Measurements from ENCODE around the gene FGD3. TPM values are rescaled to one million over a fixed set of nuclear protein-coding genes. Genes with fewer than 3 reads are reported as not detected.

Gene FGD3
- total RNA-seq, 4 donors from 2014 or later, result 0.29 to 4.9 (median 2.9) TPM

DNA sequence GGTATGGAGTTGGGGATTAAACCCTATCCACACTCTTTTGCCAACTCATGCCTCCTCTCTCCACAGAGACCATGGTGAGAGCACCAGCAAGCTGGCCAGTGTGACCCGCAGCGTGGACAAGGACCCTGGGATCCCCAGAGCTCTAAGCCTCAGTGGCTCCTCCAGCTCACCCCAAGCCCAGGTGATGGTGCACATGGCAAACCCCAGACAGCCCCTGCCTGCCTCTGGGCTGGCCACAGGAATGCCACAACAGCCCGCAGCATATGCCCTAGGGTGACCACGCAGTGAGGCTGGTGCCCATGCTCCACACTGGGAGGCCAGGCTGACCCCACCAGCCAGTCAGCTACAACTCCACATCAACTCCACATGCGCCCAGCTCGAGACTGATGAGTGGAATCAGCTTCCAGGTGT lies 137.2 kb downstream of the FGD3 start:
- no peak overlapping the region for H3K4me3 ChIP-seq
- H3K36me3 ChIP-seq, result no peaks in the 10 kb centered on the region
- DNase-seq, result peak in 1 of 2 donors; percentile 8
- no peaks in the 10 kb centered on the region for H3K27me3 ChIP-seq
- no peaks in the 10 kb centered on the region for H3K9me3 ChIP-seq
- TF ChIP-seq POLR2A (IDR thresholded peaks at IDR 0.05), result no peak
- TF ChIP-seq, protein P1, sequence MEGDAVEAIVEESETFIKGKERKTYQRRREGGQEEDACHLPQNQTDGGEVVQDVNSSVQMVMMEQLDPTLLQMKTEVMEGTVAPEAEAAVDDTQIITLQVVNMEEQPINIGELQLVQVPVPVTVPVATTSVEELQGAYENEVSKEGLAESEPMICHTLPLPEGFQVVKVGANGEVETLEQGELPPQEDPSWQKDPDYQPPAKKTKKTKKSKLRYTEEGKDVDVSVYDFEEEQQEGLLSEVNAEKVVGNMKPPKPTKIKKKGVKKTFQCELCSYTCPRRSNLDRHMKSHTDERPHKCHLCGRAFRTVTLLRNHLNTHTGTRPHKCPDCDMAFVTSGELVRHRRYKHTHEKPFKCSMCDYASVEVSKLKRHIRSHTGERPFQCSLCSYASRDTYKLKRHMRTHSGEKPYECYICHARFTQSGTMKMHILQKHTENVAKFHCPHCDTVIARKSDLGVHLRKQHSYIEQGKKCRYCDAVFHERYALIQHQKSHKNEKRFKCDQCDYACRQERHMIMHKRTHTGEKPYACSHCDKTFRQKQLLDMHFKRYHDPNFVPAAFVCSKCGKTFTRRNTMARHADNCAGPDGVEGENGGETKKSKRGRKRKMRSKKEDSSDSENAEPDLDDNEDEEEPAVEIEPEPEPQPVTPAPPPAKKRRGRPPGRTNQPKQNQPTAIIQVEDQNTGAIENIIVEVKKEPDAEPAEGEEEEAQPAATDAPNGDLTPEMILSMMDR (IDR thresholded peaks at IDR 0.05), result no peak
- H3K27ac ChIP-seq, result no peak overlapping the region
- intact Hi-C loops (cut with DNase I; ENCODE audit: low total_unique reads), result no loop called here
- H3K4me1 ChIP-seq, result no peaks in the 10 kb centered on the region

DNA sequence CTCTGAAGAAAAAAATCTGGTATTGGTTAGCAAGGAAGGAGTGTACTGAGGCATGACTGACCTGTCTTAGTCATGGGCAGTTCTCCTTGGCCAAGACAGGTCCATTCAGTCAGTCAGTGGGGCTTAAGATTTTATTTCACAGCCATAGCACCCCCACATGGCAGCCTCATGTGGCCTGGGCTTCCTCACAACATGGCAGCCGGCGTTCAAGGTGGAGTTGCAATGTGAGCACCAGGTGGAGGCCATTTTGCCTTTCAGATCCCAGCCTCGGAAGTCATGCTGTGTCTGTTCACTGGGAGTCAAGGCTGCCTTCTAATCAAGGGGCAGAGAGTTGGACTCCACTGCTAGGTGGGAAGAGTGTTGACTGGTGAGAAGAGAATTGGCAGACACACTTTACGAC lies 138.4 kb downstream of the FGD3 start:
- Histone ChIP-seq H3K9me3 (no peaks in the 10 kb centered on the region), H3K4me1 (no peaks in the 10 kb centered on the region), H3K4me3 (no peak overlapping the region), H3K36me3 (no peaks in the 10 kb centered on the region), H3K27ac (no peak overlapping the region), H3K27me3 (no peaks in the 10 kb centered on the region)
- TF ChIP-seq POLR2A (IDR thresholded peaks at IDR 0.05), result no peak
- TF ChIP-seq, protein P1 (IDR thresholded peaks at IDR 0.05), result no peak
- intact Hi-C loops (cut with DNase I; ENCODE audit: low total_unique reads), result no loop called here
- DNase-seq, result peak in 1 of 2 donors; percentile 8

Other genes with a start within 250 kb of the FGD3 start
- 10 to 100 TPM in 3 of 4 donors, 1 to 10 TPM in 1; 5.6 to 45.1 (median 22.8) TPM for gene BICD2, start 182.7 kb upstream of the FGD3 start, total RNA-seq
- gene ZNF484, start 69.5 kb upstream of the FGD3 start, total RNA-seq, result 10 to 100 TPM; 12.6 to 41.8 (median 17.4) TPM
- gene SUSD3, start 111.2 kb downstream of the FGD3 start, total RNA-seq, result 10 to 100 TPM in 3 of 4 donors, 1 to 10 TPM in 1; 9.3 to 52.7 (median 14.7) TPM
- 10 to 100 TPM; 23.7 to 71.4 (median 40.9) TPM for gene CARD19, start 148.7 kb downstream of the FGD3 start, total RNA-seq
- 10 to 100 TPM; 20.6 to 87.4 (median 44.2) TPM for gene NINJ1, start 186.7 kb downstream of the FGD3 start, total RNA-seq
- gene WNK2, start 236.6 kb downstream of the FGD3 start, total RNA-seq, result 10 to 100 TPM in 3 of 4 donors, 1 to 10 TPM in 1; 6.2 to 31.9 (median 18.9) TPM